B cell (primary cell): ENCODE measurements around the gene ADCK2. TPM values are rescaled to one million over a fixed set of nuclear protein-coding genes. Genes with fewer than 3 reads are reported as not detected.

Source experiments
- ATAC-seq: fragments of 200-7000 bp; cut with Tn5 transposase; one replicate; pipeline ENCODE4 v1.10.0; 2021; ENCODE audit warnings: low read depth, mild to moderate bottlenecking, moderate number of reproducible peaks, moderate library complexity
- CTCF ChIA-PET: fragments of 350-600 bp; sonication (Branson Sonifier 250); formaldehyde crosslinking; loops from one replicate; lab custom pipeline; 2021; ENCODE audit warnings: antibody characterized with exemption, inconsistent platforms; lab: Charles Lee
- POLR2A ChIA-PET: fragments of 350-600 bp; sonication (Branson Sonifier 250); formaldehyde crosslinking; loops from one replicate; lab custom pipeline; 2021; ENCODE audit warnings: antibody characterized with exemption; lab: Charles Lee
- DNase-seq: peaks from one replicate; pipeline ENCODE4 v3.0.0; 2013
- H2AFZ ChIP-seq: 2 replicates; pipeline ENCODE4 v1.6.1; 2012; ENCODE audit warnings: mild to moderate bottlenecking, low read depth, low read length; ENCODE audit not compliant: insufficient read depth, poor library complexity, severe bottlenecking
- H3K27ac ChIP-seq, 2 donors: 1 replicate in 1 of 2; 2 replicates in 1 of 2; pipeline ENCODE4 v1.5.1; 2012 to 2013; ENCODE audit warnings: low read length in 2 of 2, mild to moderate bottlenecking in 2 of 2, moderate library complexity in 1 of 2
- H3K27me3 ChIP-seq, 4 experiments: fragments of 200-600 bp in 1 of 4; sonication (generic) in 1 of 4; replicated peaks in 1 of 4; 1 replicate in 2 of 4; 2 replicates in 2 of 4; pipeline versions ENCODE4 v1.6.1 to v1.7.0; 2013 to 2016; ENCODE audit warnings: low read length in 3 of 4, mild to moderate bottlenecking in 2 of 4, mixed read lengths in 1 of 4, moderate library complexity in 1 of 4; ENCODE audit not compliant: insufficient read depth in 4 of 4, control insufficient read depth in 3 of 4; ENCODE audit errors: control extremely low read depth in 1 of 4
- H3K36me3 ChIP-seq, 2 experiments: replicated peaks in 1 of 2; 1 replicate in 1 of 2; 2 replicates in 1 of 2; pipeline versions ENCODE4 v1.6.1 to v1.7.1; 2013; ENCODE audit warnings: low read length in 1 of 2; ENCODE audit not compliant: insufficient read depth in 2 of 2, control insufficient read depth in 1 of 2; ENCODE audit errors: control extremely low read depth in 1 of 2, extremely low read depth in 1 of 2
- H3K4me1 ChIP-seq, 2 donors: fragments of 200-600 bp in 1 of 2; sonication (generic) in 1 of 2; 1 replicate in 1 of 2; 2 replicates in 1 of 2; pipeline versions ENCODE4 v1.5.1 to v1.6.1; 2013 to 2017; ENCODE audit warnings: low read length in 2 of 2; ENCODE audit not compliant: control insufficient read depth in 2 of 2, insufficient read depth in 2 of 2
- H3K4me2 ChIP-seq: replicated peaks from 2 replicates; pipeline ENCODE3; 2012; ENCODE audit warnings: mild to moderate bottlenecking, low read depth, low read length; ENCODE audit not compliant: poor library complexity, severe bottlenecking
- H3K4me3 ChIP-seq, 5 experiments: fragments of 200-600 bp in 1 of 5; sonication (generic) in 1 of 5; 1 replicate in 3 of 5; 2 replicates in 2 of 5; pipeline versions ENCODE4 v1.5.1 to v1.7.0; 2011 to 2016; ENCODE audit warnings: low read length in 4 of 5, mild to moderate bottlenecking in 4 of 5, low read depth in 2 of 5, control low read depth in 1 of 5, moderate library complexity in 1 of 5; ENCODE audit not compliant: insufficient read depth in 1 of 5; ENCODE audit errors: control extremely low read depth in 1 of 5, extremely low read depth in 1 of 5
- H3K79me2 ChIP-seq: fragments of 200-600 bp; sonication (generic); one replicate; pipeline ENCODE4 v1.6.0; 2016; ENCODE audit warnings: low read length; ENCODE audit not compliant: control insufficient read depth, insufficient read depth
- H3K9ac ChIP-seq: fragments of 200-600 bp; sonication (generic); 2 replicates; pipeline ENCODE4 v1.6.1; 2017; ENCODE audit warnings: mild to moderate bottlenecking, low read length, moderate library complexity
- H3K9me3 ChIP-seq, 3 donors: one replicate each; pipeline versions ENCODE4 v1.6.1 to v1.7.1; 2013; ENCODE audit warnings: low read length in 2 of 3; ENCODE audit not compliant: control insufficient read depth in 2 of 3, insufficient read depth in 1 of 3; ENCODE audit errors: control extremely low read depth in 1 of 3
- H4K20me1 ChIP-seq: 2 replicates; pipeline ENCODE4 v1.6.0; 2012; ENCODE audit warnings: mild to moderate bottlenecking, low read length; ENCODE audit not compliant: insufficient read depth, control insufficient read depth, poor library complexity, severe bottlenecking
- H3K27ac Mint-ChIP-seq: one replicate; pipeline ENCODE4 v1.8.0; 2021; ENCODE audit warnings: mixed read lengths
- H3K27me3 Mint-ChIP-seq: one replicate; pipeline ENCODE4 v1.8.0; 2021; ENCODE audit warnings: mixed read lengths
- H3K4me1 Mint-ChIP-seq: one replicate; pipeline ENCODE4 v1.8.0; 2021; ENCODE audit warnings: mixed read lengths
- H3K4me3 Mint-ChIP-seq: one replicate; pipeline ENCODE4 v1.8.0; 2021; ENCODE audit warnings: mixed read lengths
- H3K9me3 Mint-ChIP-seq: one replicate; pipeline ENCODE4 v1.8.0; 2022; ENCODE audit warnings: mixed read lengths; ENCODE audit not compliant: insufficient read depth
- CTCF ChIP-seq: fragments of 200-600 bp; IDR thresholded peaks from one replicate; pipeline ENCODE4 v1.8.0; 2022; ENCODE audit warnings: antibody characterized with exemption, mild to moderate bottlenecking
- EZH2 ChIP-seq: IDR thresholded peaks from 2 replicates; pipeline ENCODE4 v1.6.1; 2012; ENCODE audit warnings: borderline replicate concordance, low read depth, mild to moderate bottlenecking, moderate library complexity, low read length; ENCODE audit not compliant: insufficient read depth, poor library complexity, severe bottlenecking
- WGBS: methylation state at CpG from one replicate; pipeline ENCODE4 v1.1.5; 2013; ENCODE audit warnings: missing lambda C conversion rate; ENCODE audit not compliant: insufficient coverage; 5-methylcytosine and 5-hydroxymethylcytosine counted together
- intact Hi-C: fragments of 100-400 bp; cut with micrococcal nuclease; formaldehyde crosslinking; loops from one replicate; pipeline ENCODE4 v1.10.0; 2022
- polyA plus RNA-seq: library from polyadenylated mRNA; depleted of rRNA; stranded (reverse); fragments of >200 nt; gene quantifications from 2 replicates; pipeline ENCODE4 v1.2.3, GENCODE V29; 2012
- total RNA-seq, 2 donors: library from RNA; stranded (reverse); fragments of 120-200 nt in 1 of 2; gene quantifications; 1 replicate in 1 of 2; 2 replicates in 1 of 2; pipeline versions ENCODE4 v1.2.3 to v1.2.4, GENCODE V29; 2013 to 2022

The ADCK2 gene
- total and polyA plus RNA-seq, 2 donors (not counting 1 experiment from before 2014, with no cell fraction given) = 13.3 to 32.6 TPM

- no peak overlapping the region for H2AFZ ChIP-seq
- TF ChIP-seq CTCF (no peak), EZH2 (no peak)
- Mint-ChIP-seq H3K27ac (no peak overlapping the region), H3K4me3 (no peak overlapping the region), H3K4me1 (no peaks in the 10 kb centered on the region), H3K27me3 (peaks cover 31% of the 10 kb centered on the region), H3K9me3 (no peaks in the 10 kb centered on the region)
- H3K36me3 ChIP-seq = no peaks in the 10 kb centered on the region
- H3K27ac ChIP-seq = no peak overlapping the region
- H3K27me3 ChIP-seq = peaks cover 0 to 20% (median 1%) of the 10 kb centered on the region in 4 experiments
- no peak overlapping the region for H3K4me3 ChIP-seq
- no peak for DNase-seq
- no peaks in the 10 kb centered on the region for H3K9me3 ChIP-seq
- H3K79me2 ChIP-seq = no peaks in the 10 kb centered on the region
- no peak overlapping the region for H3K4me2 ChIP-seq
- intact Hi-C loops = no loop called here
- no peaks in the 10 kb centered on the region for H4K20me1 ChIP-seq
- WGBS = 95% methylated on average over 7 of the region's 7 CpGs
- CTCF ChIA-PET = interaction anchor here (1.6 kb wide), 1 partner anchor 10 kb away, joined by 6 read pairs; no protein-coding TSS in a partner anchor
- POLR2A ChIA-PET = interaction anchor here (0.5 kb wide), 1 partner anchor 11 kb away, joined by 3 read pairs; no protein-coding TSS in a partner anchor
- H3K9ac ChIP-seq = no peak overlapping the region
- no peak for ATAC-seq
- H3K4me1 ChIP-seq = no peaks in the 10 kb centered on the region
Observed at GRCh38 chr7:140631602-140632001, 41.1 kb upstream of the ADCK2 start.

- Histone ChIP-seq H3K27me3 (peaks cover 0 to 52% (median 20%) of the 10 kb centered on the region in 4 experiments), H3K27ac (no peak overlapping the region), H3K9me3 (peaks cover 0 to 5% (median 0%) of the 10 kb centered on the region in 3 donors), H3K4me2 (no peak overlapping the region), H4K20me1 (no peaks in the 10 kb centered on the region), H3K4me3 (no peak overlapping the region), H3K9ac (no peak overlapping the region), H3K79me2 (no peaks in the 10 kb centered on the region), H3K4me1 (peaks cover 11% of the 10 kb centered on the region in 2 donors), H2AFZ (no peak overlapping the region), H3K36me3 (no peaks in the 10 kb centered on the region)
- Mint-ChIP-seq H3K27me3 (peaks cover 47% of the 10 kb centered on the region), H3K4me1 (peaks cover 11% of the 10 kb centered on the region), H3K9me3 (no peaks in the 10 kb centered on the region), H3K4me3 (no peak overlapping the region), H3K27ac (no peak overlapping the region)
- ATAC-seq = no peak
- CTCF ChIA-PET = interaction anchor here (0.6 to 1.3 kb wide), 3 partner anchors 11 to 190 kb away, joined by 3 to 5 read pairs (median 4); no protein-coding TSS in a partner anchor
- 96% methylated on average over 5 of the region's 5 CpGs for WGBS
- TF ChIP-seq EZH2 = no peak
- intact Hi-C loops = no loop called here
- POLR2A ChIA-PET = no interaction called here
- no peak for DNase-seq
Observed at GRCh38 chr7:140635345-140635744, 37.4 kb upstream of the ADCK2 start.
